T-cell (primary cell): ENCODE results near the gene OR6C3. TPM values are rescaled to one million over a fixed set of nuclear protein-coding genes. Genes with fewer than 3 reads are reported as not detected.

Experiments
- ATAC-seq, 4 experiments: fragments of 200-7000 bp in 3 of 4; fragments of 150-1000 bp in 1 of 4; cut with Tn5 transposase; replicated peaks in 1 of 4; 1 replicate in 3 of 4; 2 replicates in 1 of 4; pipeline ENCODE4 v1.10.0; 2021; ENCODE audit warnings: moderate library complexity in 3 of 4, mild to moderate bottlenecking in 2 of 4, moderate number of reproducible peaks in 1 of 4
- CTCF ChIA-PET, 2 donors: fragments of 300-600 bp; sonication (Branson Sonifier 250); formaldehyde crosslinking; loops; one replicate each; lab custom pipeline; 2022; ENCODE audit warnings: antibody characterized with exemption in 2 of 2; lab: Charles Lee
- POLR2A ChIA-PET, 2 donors: fragments of 300-600 bp; sonication (Branson Sonifier 250); formaldehyde crosslinking; loops; one replicate each; lab custom pipeline; 2022; ENCODE audit warnings: antibody characterized with exemption in 2 of 2; lab: Charles Lee
- DNase-seq, 35 experiments: peaks; one replicate each; pipeline versions ENCODE4 v3.0.0 to v3.0.0-alpha.2; 2013 to 2023
- H3K27ac ChIP-seq: one replicate; pipeline ENCODE4 v1.5.1; 2013; ENCODE audit warnings: low read length
- H3K27me3 ChIP-seq, 2 experiments: replicated peaks in 1 of 2; 1 replicate in 1 of 2; 2 replicates in 1 of 2; pipeline versions ENCODE4 v1.6.1 to v1.7.0; 2013; ENCODE audit warnings: low read length in 1 of 2, mixed read lengths in 1 of 2; ENCODE audit not compliant: control insufficient read depth in 2 of 2, insufficient read depth in 2 of 2; ENCODE audit errors: extremely low read depth in 1 of 2
- H3K36me3 ChIP-seq, 2 donors: 1 replicate in 1 of 2; 2 replicates in 1 of 2; pipeline versions ENCODE4 v1.6.1 to v1.7.0; 2013; ENCODE audit warnings: low read length in 1 of 2; ENCODE audit not compliant: control insufficient read depth in 2 of 2, insufficient read depth in 1 of 2; ENCODE audit errors: extremely low read depth in 1 of 2
- H3K4me1 ChIP-seq, 2 experiments: 1 replicate in 1 of 2; 2 replicates in 1 of 2; pipeline versions ENCODE4 v1.6.1 to v1.7.0; 2013; ENCODE audit warnings: low read length in 2 of 2, mixed read lengths in 1 of 2; ENCODE audit not compliant: insufficient read depth in 2 of 2, control insufficient read depth in 1 of 2; ENCODE audit errors: extremely low read depth in 1 of 2
- H3K4me3 ChIP-seq, 2 donors: 1 replicate in 1 of 2; 2 replicates in 1 of 2; pipeline versions ENCODE4 v1.5.1 to v1.7.0; 2013; ENCODE audit warnings: mild to moderate bottlenecking in 2 of 2, low read length in 1 of 2, moderate library complexity in 1 of 2; ENCODE audit not compliant: control insufficient read depth in 1 of 2; ENCODE audit errors: extremely low read depth in 1 of 2
- H3K9me3 ChIP-seq: 2 replicates; pipeline ENCODE4 v1.7.0; 2013
- H3K27ac Mint-ChIP-seq, 2 donors: one replicate each; pipeline ENCODE4 v1.8.0; 2020 to 2021; ENCODE audit warnings: mild to moderate bottlenecking in 2 of 2, mixed read lengths in 2 of 2
- H3K27me3 Mint-ChIP-seq, 2 donors: one replicate each; pipeline ENCODE4 v1.8.0; 2021 to 2022; ENCODE audit warnings: mixed read lengths in 2 of 2
- H3K36me3 Mint-ChIP-seq: one replicate; pipeline ENCODE4 v1.8.0; 2021; ENCODE audit warnings: mixed read lengths
- H3K4me1 Mint-ChIP-seq, 3 donors: one replicate each; pipeline ENCODE4 v1.8.0; 2020 to 2022; ENCODE audit warnings: mixed read lengths in 3 of 3, mild to moderate bottlenecking in 1 of 3
- H3K4me3 Mint-ChIP-seq, 3 donors: one replicate each; pipeline ENCODE4 v1.8.0; 2020 to 2022; ENCODE audit warnings: mild to moderate bottlenecking in 3 of 3, mixed read lengths in 3 of 3, moderate library complexity in 3 of 3
- H3K9me3 Mint-ChIP-seq, 3 donors: one replicate each; pipeline ENCODE4 v1.8.0; 2020 to 2022; ENCODE audit warnings: mixed read lengths in 3 of 3
- WGBS: methylation state at CpG from one replicate; pipeline ENCODE4 v1.1.5; 2013; ENCODE audit warnings: missing lambda C conversion rate; ENCODE audit not compliant: insufficient coverage; 5-methylcytosine and 5-hydroxymethylcytosine counted together
- total RNA-seq, 35 experiments: library from RNA in 6 of 35; stranded (reverse) in 6 of 35; fragments of 120-200 nt in 1 of 35; gene quantifications; one replicate each; pipeline versions ENCODE4 v1.2.1 to v1.2.4 and lab custom pipeline; 2013 to 2026

Gene OR6C3
- total RNA-seq (not detected), total RNA-seq (lab: John Stamatoyannopoulos, UW) (0 reads per million in 29 experiments)
- total RNA-seq (2013), result not detected

DNA sequence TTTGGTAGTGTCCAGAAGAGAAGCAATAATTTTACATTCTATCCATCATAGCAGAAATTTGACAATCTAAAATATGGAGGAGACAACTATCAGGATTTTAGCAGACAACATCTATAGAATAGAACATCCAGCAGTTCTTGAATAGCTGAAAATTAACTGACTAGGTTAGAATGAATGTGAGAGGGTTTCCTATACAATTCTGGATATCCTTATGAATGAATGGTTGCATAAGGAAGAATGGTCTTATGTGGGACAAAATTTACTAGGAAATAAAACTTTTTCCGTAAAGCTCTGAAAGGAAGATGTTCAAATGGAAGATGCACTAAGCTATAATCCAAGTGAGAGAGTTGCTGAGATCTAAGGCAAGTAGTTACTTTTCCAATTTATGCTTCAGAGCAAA lies at the start of gene OR6C3:
TSS of gene OR6C3 (plus strand) at position 301 of the 400 bp plus-strand sequence. CDS start 955 bp downstream, outside the sequence.
- ChIA-PET POLR2A (no interaction called here), CTCF (no interaction called here)
- Mint-ChIP-seq H3K4me3 (no peak within 1 kb of the TSS), H3K27ac (no peak within 1 kb of the TSS), H3K27me3 (peaks cover 11 to 17% of the 10 kb centered on the region in 2 donors), H3K9me3 (no peaks in the 10 kb centered on the region), H3K36me3 (no peaks in the 10 kb centered on the region), H3K4me1 (no peaks in the 10 kb centered on the region)
- DNase-seq, result no peak
- no peaks in the 10 kb centered on the region for H3K36me3 ChIP-seq
- H3K27ac ChIP-seq, result no peak within 1 kb of the TSS
- H3K9me3 ChIP-seq, result no peaks in the 10 kb centered on the region
- peaks cover 0 to 2% of the 10 kb centered on the region in 2 experiments for H3K27me3 ChIP-seq
- no peaks in the 10 kb centered on the region for H3K4me1 ChIP-seq
- no CpG with 5 or more reads among the region's 1 CpG for WGBS
- H3K4me3 ChIP-seq, result no peak within 1 kb of the TSS
- ATAC-seq, result no peak

- Mint-ChIP-seq H3K36me3 (no peaks in the 10 kb centered on the region), H3K4me3 (no peak overlapping the region), H3K27ac (no peak overlapping the region), H3K27me3 (peaks cover 26 to 30% of the 10 kb centered on the region in 2 donors), H3K9me3 (peaks cover 0 to 5% (median 2%) of the 10 kb centered on the region in 3 donors), H3K4me1 (no peaks in the 10 kb centered on the region)
- Histone ChIP-seq H3K27ac (no peak overlapping the region), H3K4me1 (no peaks in the 10 kb centered on the region), H3K36me3 (no peaks in the 10 kb centered on the region), H3K9me3 (no peaks in the 10 kb centered on the region), H3K4me3 (no peak overlapping the region), H3K27me3 (peaks cover 0 to 8% of the 10 kb centered on the region in 2 experiments)
- WGBS, result no CpG with 5 or more reads among the region's 2 CpGs
- ChIA-PET CTCF (no interaction called here), POLR2A (no interaction called here)
- DNase-seq, result no peak
- no peak for ATAC-seq
These were observed 49.6 kb upstream of the OR6C3 start for GRCh38 chr12:55280991-55281390.

DNA sequence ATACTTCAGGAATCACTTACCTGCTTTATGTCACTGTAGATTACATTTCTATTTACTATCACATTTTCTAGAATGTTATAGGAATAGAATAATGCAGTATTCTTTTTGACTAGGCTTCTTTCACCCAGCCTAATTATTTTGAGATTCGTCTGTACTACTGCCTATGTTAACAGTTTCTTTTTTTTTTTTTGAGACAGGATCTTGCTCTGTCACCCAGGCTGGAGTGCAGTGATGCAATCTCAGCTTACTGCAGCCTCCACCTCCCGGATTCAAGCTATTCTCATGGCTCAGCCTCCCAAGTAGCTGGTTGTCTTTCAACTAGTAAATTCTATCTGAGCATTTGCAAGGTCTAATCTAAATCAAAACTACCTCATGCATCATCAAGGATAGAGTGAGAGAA lies 40.5 kb upstream of the OR6C3 start:
- DNase-seq (no peak), ATAC-seq (no peak)
- no peaks in the 10 kb centered on the region for H3K9me3 ChIP-seq
- no peaks in the 10 kb centered on the region for H3K4me1 ChIP-seq
- H3K27ac Mint-ChIP-seq, result no peak overlapping the region
- H3K27me3 ChIP-seq, result peaks cover 0 to 14% of the 10 kb centered on the region in 2 experiments
- no peaks in the 10 kb centered on the region for H3K4me1 Mint-ChIP-seq
- H3K4me3 Mint-ChIP-seq, result no peak overlapping the region
- WGBS, result no CpG with 5 or more reads among the region's 2 CpGs
- no peaks in the 10 kb centered on the region for H3K36me3 ChIP-seq
- POLR2A ChIA-PET, result interaction anchor here in 1 of 2 donors (0.7 kb wide), 1 partner anchor 26 kb away, joined by 6 read pairs; no protein-coding TSS in a partner anchor
- H3K27me3 Mint-ChIP-seq, result peaks cover 27 to 30% of the 10 kb centered on the region in 2 donors
- H3K4me3 ChIP-seq, result no peak overlapping the region
- no peaks in the 10 kb centered on the region for H3K9me3 Mint-ChIP-seq
- H3K36me3 Mint-ChIP-seq, result no peaks in the 10 kb centered on the region
- no peak overlapping the region for H3K27ac ChIP-seq
- CTCF ChIA-PET, result no interaction called here

DNA sequence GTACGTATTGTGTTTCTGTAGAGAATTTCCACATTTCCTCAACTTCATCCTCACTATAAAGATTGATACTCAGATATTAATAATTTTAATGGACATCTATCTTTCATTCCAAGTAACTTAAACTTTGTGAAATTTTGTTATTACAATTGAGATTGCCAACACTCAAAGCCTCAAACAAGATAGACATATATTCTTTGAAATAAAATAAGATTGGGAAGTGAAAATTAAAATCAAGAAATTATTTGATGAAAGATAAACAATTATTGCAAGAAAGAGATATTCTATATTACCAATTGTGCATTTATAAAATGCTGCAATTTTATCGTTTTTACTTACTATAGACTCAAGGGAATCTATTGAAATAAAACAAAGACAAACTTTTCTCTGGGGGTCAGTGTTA lies 34.1 kb upstream of the OR6C3 start, which contains the start of gene OR6C6:
TSS of gene OR6C6 (minus strand) at position 101 of the 400 bp plus-strand sequence. CDS start 1,337 bp downstream, outside the sequence.
- Histone ChIP-seq H3K4me1 (no peaks in the 10 kb centered on the region), H3K27me3 (peaks cover 0 to 4% of the 10 kb centered on the region in 2 experiments), H3K9me3 (no peaks in the 10 kb centered on the region), H3K36me3 (no peaks in the 10 kb centered on the region), H3K4me3 (no peak within 1 kb of the TSS), H3K27ac (no peak within 1 kb of the TSS)
- no CpG with 5 or more reads among the region's 2 CpGs for WGBS
- no peak for ATAC-seq
- POLR2A ChIA-PET, result no interaction called here
- H3K27ac Mint-ChIP-seq, result no peak within 1 kb of the TSS
- H3K4me3 Mint-ChIP-seq, result no peak within 1 kb of the TSS
- H3K27me3 Mint-ChIP-seq, result peaks cover 26 to 33% of the 10 kb centered on the region in 2 donors
- no peak for DNase-seq
- H3K9me3 Mint-ChIP-seq, result peaks cover 0 to 7% (median 4%) of the 10 kb centered on the region in 3 donors
- CTCF ChIA-PET, result no interaction called here
- H3K36me3 Mint-ChIP-seq, result no peaks in the 10 kb centered on the region
- H3K4me1 Mint-ChIP-seq, result no peaks in the 10 kb centered on the region

DNA sequence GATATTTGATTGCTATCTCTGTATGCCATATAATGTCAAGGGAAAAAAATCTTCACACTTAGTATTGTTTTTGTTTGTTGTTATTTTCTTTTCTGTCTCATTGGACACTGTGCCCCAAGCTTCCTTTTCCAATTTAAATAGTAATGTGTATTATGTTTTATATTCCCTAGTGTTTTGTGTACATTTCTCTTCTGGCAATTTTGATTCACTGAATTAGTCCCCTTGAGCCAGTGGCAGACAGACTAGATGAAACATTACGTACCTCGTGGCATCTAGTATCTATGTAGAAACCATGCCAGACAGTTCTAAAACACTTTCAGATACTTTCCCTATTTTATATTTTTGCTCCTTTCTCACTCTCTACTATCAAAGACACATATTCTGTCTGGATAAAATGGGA lies 16.5 kb upstream of the OR6C3 start, which contains the start of gene OR6C1:
TSS of gene OR6C1 (plus strand) at position 301 of the 400 bp plus-strand sequence. CDS start 6,257 bp downstream, outside the sequence.
- ChIA-PET CTCF (no interaction called here), POLR2A (no interaction called here)
- H3K4me1 Mint-ChIP-seq, result no peaks in the 10 kb centered on the region
- ATAC-seq, result no peak
- no CpG with 5 or more reads among the region's 2 CpGs for WGBS
- Histone ChIP-seq H3K4me1 (no peaks in the 10 kb centered on the region), H3K36me3 (no peaks in the 10 kb centered on the region), H3K4me3 (no peak within 1 kb of the TSS), H3K27me3 (no peaks in the 10 kb centered on the region), H3K9me3 (no peaks in the 10 kb centered on the region), H3K27ac (no peak within 1 kb of the TSS)
- no peak within 1 kb of the TSS for H3K4me3 Mint-ChIP-seq
- no peaks in the 10 kb centered on the region for H3K36me3 Mint-ChIP-seq
- H3K27me3 Mint-ChIP-seq, result peaks cover 17 to 28% of the 10 kb centered on the region in 2 donors
- peaks cover 0 to under 1% (median under 1%) of the 10 kb centered on the region in 3 donors for H3K9me3 Mint-ChIP-seq
- no peak within 1 kb of the TSS for H3K27ac Mint-ChIP-seq
- DNase-seq, result no peak

GRCh38 chr12:55320201-55320600 lies 10.3 kb upstream of the OR6C3 start:
- Histone ChIP-seq H3K9me3 (no peaks in the 10 kb centered on the region), H3K36me3 (no peaks in the 10 kb centered on the region), H3K4me3 (no peak overlapping the region), H3K4me1 (no peaks in the 10 kb centered on the region), H3K27ac (no peak overlapping the region), H3K27me3 (peaks cover 0 to 6% of the 10 kb centered on the region in 2 experiments)
- POLR2A ChIA-PET, result no interaction called here
- CTCF ChIA-PET, result no interaction called here
- H3K4me3 Mint-ChIP-seq, result no peak overlapping the region
- WGBS, result 93% methylated on average over 2 of the region's 4 CpGs
- H3K9me3 Mint-ChIP-seq, result peaks cover 0 to 5% (median 4%) of the 10 kb centered on the region in 3 donors
- H3K27me3 Mint-ChIP-seq, result peaks cover 16 to 29% of the 10 kb centered on the region in 2 donors
- DNase-seq, result no peak
- no peaks in the 10 kb centered on the region for H3K36me3 Mint-ChIP-seq
- no peak overlapping the region for H3K27ac Mint-ChIP-seq
- no peaks in the 10 kb centered on the region for H3K4me1 Mint-ChIP-seq
- no peak for ATAC-seq
